Measurements from ENCODE around the gene FANCG. TPM values are rescaled to one million over a fixed set of nuclear protein-coding genes. Genes with fewer than 3 reads are reported as not detected.

FANCG gene
- 4.2 TPM for total RNA-seq
- long read RNA-seq, partial matches to known transcripts = 0 of 3 reads
- long read RNA-seq, other reads (novel, unspliced or antisense) = 0 of 3 reads

GRCh38 chr9:35079426-35080341 is at the start of gene FANCG:
Gene FANCG (minus strand): TSS chr9:35079942. CDS start chr9:35079524, 418 bp downstream.
- intact Hi-C loops (cut with DNase I) = loop anchor here (1.0 kb wide), 1 partner anchor 17 kb away; the partner anchor contains the start of gene PIGO
- peak; percentile 97 for DNase-seq (ENCODE audit: missing footprints)
- peak; percentile 99 for ATAC-seq

DNA sequence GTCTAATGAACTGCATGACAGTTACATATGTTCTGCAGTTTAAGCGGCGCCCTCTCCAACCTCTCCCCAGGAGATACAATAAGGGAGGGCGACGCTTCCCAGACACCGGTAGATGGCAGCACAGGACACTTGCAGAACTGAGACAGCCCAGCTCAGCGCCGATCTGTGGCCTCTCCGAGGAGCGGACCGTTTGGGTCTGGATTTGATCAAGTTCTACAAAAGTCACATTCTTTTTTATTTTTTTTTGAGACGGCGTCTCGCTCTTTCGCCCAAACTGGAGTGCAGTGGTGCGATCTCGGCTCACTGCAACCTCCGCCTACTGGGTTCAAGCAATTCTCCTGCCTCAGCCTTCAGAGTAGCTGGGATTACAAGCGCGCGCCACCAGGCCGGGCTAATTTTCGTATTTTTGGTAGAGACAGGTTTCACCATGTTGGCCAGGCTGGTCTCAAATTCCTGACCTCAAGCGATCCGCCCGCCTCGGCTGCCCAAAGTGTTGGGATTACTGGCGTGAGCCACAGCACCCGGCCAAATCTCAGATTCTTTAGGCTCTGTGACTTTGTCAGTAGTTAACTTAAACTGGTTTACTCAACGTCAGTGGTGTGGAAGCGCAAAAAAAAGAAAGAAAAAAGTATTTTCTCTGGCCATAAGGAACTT is 37.3 kb upstream of the FANCG start:
- peak; percentile 83 for ATAC-seq
- intact Hi-C loops (cut with DNase I) = loop anchor here (1.0 to 10.0 kb wide), 4 partner anchors 45 to 438 kb away; partner anchors contain the start of gene UNC13B
- peak; percentile 94 for DNase-seq (ENCODE audit: missing footprints)

GRCh38 chr9:35116539-35116897 is 36.8 kb upstream of the FANCG start:
- intact Hi-C loops (cut with DNase I) = loop anchor here (1.0 to 10.0 kb wide), 4 partner anchors 46 to 438 kb away; partner anchors contain the start of gene UNC13B
- ATAC-seq (peak; percentile 3), DNase-seq (ENCODE audit: missing footprints) (no peak)

DNA sequence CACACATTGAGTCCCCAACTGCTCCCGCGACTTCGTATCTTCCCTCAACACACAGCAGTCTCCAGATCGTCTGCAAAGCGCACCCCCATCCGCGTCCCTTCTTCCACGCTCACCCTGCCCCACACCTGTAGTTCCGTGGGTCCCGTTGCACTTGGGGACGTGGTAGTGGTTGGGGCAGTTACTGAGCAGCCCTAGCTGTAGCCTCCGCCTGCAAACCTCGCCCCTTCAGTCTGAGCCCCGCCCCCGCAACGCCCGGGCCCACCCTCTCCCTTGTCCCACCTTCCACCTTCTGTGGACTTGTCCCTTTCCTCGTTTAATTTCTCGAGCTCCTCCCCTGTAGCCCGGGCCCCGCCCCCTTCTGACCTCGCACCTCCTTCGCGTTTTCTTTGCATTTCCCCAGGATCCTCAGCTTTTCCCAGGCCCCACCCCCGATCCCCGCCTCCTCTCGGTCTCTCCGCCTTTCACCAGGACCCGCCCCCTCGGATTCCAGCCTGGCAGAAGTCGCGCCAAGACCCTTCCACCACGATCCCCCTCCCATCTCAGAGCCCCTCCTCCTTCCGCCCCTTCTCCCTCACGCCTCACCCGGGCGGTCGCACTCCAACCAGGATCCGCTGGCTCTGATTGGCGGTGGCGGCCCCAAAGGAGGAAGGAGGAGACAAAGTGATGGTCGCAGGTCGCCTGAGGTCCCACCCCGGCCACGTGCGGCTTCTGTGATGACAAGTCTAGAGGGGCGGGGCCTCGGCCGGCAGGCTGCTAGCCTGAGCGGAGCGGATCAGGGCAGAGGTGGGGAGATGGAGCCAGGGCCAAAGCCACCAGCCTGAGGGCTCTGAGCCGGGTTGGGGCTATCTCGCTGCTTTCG is 36.2 kb upstream of the FANCG start, which contains the start of gene ATOSB:
TSS of gene ATOSB (minus strand) at position 183 of the 859 bp plus-strand sequence. CDS start 7,588 bp downstream, outside the sequence.
- peak; percentile 72 for ATAC-seq
- intact Hi-C loops (cut with DNase I) = loop anchor here (1.0 to 10.0 kb wide), 4 partner anchors 46 to 439 kb away; partner anchors contain the start of gene UNC13B
- peak; percentile 99 for DNase-seq (ENCODE audit: missing footprints)

DNA sequence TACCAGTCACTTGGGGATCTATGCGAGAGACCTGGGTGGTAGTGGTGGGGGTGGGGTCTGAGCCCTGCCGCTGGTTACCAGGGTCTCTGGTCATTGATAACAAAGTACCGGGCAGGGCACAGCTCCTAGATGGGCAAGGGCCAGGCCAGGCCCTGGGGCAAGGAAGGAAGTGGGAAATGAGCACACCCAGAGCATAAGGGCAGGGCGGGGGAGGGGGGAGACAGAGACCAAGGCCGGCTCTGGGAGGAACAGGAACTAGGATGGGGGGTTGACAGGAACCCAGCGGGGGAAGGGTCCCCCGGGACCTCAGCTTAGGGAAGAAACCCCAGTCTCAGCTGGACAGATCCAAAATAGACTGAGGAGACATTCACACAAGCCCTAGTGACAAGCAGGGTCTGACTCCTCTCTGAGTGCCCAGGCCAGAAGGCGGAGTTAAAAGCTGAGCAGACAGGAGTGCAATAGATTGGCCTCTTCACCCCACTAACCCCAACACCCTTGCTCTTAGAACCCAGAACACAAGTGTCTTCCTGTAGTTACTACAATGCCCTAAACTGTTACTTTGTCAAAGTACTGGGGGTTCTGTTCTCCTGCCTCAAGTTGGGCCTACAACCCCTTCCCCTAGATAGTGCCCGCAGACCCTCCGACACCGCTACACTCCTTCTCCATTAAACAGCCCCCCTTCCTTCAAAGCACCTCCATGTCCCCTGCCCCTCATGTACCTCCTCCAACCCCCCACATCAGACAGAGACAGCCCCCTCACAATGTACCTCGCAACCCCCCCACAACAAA is 35.3 kb upstream of the FANCG start:
- intact Hi-C loops (cut with DNase I) = loop anchor here (5.0 to 10.0 kb wide), 3 partner anchors 47 to 487 kb away; partner anchors contain the start of gene UNC13B
- ATAC-seq (no peak), DNase-seq (ENCODE audit: missing footprints) (peak; percentile 86)

DNA sequence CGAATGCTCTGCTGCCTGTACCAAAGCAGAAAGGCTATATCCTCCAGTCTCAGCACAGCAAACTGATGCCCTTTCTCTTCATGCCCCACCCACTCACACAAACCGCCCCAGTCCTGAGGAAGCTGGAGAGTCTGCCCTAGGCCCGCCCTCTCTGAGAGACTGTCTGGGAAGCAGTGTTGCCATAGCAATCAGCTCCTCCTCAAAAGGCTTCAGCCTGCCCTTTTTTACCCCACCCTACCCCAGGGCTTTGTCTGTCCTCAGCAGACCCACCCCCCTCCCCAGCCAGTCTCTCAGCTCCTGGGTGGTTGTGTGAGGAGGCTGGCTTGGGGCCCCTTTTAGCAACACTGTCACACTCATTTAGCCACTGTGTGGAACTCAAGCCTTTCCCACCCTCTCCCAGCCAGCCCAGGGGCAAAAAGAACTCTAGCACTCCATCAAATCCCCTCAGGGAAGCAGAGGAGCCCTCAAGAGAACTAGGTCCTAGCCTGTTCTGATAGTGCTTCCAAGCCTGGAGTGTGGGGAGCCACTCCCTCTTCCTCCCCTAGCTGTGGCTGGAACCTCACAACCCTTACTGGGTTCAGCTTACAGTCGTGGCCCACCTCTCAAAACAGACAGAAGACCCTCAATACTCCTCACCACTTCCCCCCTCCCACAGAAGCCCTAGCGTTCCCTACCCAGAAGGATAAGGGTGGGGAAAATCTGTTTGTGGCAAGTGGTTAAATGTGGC is 34.5 kb upstream of the FANCG start:
- ATAC-seq = peak; percentile 40
- intact Hi-C loops (cut with DNase I) = loop anchor here (5.0 to 10.0 kb wide), 2 partner anchors 441 to 488 kb away; no protein-coding TSS in a partner anchor

DNA sequence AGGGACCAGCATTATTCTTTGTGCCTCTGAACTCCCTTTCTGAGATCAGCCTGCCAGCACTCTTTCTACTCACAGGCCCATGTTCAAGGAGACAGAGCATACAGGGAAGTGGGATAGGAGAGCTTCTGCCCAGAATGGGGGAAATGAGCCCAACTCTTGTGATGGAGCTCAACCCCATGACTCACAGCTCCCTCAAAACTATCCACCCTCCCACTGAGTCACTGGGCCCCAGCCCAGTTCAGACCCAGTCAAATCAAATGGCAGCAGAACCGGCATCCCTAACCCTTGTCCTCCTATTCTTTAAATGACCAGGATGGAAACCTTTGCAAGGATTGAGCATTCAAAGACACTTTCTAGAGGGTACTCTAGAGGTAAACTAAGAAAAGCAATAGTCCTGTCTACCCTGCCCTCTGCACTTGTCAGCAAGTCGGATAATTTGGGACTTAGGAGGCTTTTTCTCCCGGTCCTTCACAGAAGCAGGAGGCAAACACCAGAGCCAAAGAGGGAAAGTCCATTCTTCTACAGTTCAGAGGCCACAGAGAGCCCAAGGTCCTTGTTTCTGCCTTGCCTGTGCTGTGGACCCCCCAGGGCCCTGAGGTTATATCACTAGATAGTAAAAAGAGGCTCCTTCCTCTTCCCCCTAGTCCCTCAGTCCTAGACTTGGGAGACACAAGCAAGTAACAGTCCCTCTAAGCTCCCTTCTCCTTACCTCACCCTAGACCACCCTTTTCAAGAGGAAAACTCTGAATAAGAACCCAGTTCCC is 32.7 kb upstream of the FANCG start:
- DNase-seq (ENCODE audit: missing footprints) (no peak), ATAC-seq (no peak)
- intact Hi-C loops (cut with DNase I) = loop anchor here (5.0 to 10.0 kb wide), 2 partner anchors 442 to 490 kb away; no protein-coding TSS in a partner anchor

More for the DNA sequence above, 34.5 kb upstream of the FANCG start:
- DNase-seq (ENCODE audit: missing footprints) = peak; percentile 93

DNA sequence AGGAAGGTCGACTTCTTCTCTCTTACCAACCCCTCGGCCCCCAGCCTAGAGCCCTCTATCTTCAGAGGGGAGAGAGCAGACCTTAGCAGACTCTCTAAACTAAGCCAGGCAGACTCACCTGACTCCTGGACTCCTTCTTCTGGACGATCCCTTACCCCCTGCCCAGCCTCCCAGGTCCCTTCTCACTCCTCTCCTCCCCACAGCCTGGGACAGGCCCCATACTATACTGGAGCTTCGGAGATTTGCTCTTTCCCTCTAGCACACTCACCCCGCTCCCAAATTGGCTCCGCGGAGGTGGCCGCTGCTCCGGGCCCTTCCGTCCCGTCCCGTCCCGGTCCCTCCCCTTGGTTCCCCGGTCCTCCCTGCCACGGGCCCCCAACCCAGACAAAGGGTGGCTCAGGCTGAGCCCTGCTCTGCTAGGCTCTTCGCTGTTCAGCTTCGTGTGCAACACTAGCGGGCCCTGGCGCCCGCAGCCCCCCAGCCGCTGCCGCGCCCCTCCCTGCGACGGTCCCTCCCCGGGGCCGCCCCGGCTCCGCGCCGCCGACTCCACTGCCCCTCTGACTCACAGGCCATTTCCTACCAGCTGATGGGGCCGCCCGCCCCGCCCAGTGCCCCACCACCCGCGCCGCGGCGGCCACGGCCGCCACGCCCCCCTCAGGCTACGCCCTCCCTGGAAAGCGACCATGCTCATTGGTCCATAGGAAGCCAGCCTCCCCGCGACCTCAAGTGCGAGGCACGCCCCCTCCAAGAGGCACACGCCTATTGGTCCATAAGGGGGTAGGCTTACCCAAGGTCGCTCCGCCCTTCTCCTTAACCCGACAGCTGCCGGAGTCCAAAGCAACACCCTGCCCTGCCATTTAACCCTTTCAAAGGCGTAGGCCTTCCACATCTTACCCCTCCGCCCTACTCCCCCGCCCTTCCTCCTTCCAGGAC is 31.5 kb upstream of the FANCG start:
- ATAC-seq = peak; percentile 87
- peak; percentile 99 for DNase-seq (ENCODE audit: missing footprints)
- intact Hi-C loops (cut with DNase I) = loop anchor here (5.0 to 10.0 kb wide), 2 partner anchors 444 to 491 kb away; no protein-coding TSS in a partner anchor

DNA sequence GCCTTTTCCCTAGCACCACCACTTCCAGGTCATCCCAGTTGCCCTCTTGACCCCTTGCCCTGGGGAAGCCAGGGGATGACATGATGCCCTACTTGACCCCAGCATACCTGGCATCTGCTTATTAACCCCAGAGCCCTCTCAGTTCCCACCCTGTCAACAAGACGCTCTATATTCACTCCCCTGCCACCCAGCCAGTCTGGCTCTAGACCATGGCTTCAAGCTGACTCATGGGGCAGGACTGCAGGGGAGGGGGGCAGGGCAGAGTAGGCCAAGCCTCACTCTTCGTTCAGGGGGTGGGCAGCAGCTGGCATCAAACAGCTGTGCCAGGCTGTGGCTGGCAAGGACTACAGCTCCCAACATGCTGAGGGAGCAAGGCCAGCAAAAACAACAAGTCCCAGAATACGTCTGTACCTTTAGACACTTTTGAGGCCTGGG is 30.6 kb upstream of the FANCG start:
- ATAC-seq = no peak
- intact Hi-C loops (cut with DNase I) = loop anchor here (5.0 to 10.0 kb wide), 2 partner anchors 444 to 492 kb away; no protein-coding TSS in a partner anchor
- no peak for DNase-seq (ENCODE audit: missing footprints)

DNA sequence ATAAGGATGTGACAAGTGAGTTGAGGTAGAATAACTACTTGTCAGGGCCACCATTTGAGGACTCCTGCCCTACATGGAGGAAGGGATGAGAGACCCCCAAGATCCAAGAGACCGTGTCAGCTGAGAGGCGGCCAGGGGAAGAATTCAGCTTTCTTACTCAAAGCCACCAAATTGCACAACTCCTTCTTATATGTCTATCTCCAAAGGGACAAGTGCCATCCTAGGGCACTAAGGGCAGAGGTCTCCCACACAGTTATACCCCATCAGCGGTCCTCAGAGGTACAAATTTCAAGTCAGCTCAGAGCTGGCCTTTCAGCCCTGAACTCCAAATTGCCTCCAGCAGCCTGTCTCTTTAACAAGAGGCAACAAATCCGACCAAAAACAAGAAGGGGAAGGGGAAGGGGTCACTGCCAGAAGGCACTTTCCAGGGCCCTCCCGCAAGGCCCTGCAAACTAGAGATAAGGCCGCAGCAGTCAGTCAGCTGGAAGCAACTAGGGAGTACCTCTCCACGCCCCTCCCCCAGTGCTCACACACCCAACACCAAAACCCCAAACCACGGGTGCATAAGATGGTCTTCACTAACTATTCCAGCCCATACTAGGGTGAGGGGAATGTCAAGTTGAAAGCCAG is 29.3 kb upstream of the FANCG start:
- ATAC-seq = no peak

DNA sequence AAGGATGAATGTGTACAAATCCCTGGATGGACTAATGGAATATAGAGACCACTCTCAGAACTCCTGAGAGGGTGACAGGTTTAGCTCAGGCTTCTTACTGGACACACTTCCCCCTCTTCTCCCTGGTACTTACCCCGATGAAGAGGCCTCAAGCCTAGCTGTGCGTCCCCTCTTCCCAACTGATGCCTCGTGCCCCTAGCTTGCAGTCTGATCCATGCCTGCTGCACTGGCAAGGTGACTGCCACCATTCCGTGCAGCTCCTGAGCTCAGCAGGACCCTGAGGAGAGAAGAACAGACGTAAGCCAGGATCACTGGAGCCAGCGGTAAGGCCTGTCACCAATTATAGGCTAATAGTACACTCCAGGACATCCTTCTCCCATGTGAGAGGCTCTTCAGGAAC is 28.7 kb upstream of the FANCG start:
- ATAC-seq (no peak), DNase-seq (ENCODE audit: missing footprints) (no peak)
- intact Hi-C loops (cut with DNase I) = no loop called here

More for the DNA sequence above, 29.3 kb upstream of the FANCG start:
- intact Hi-C loops (cut with DNase I) = no loop called here
- DNase-seq (ENCODE audit: missing footprints) = no peak

DNA sequence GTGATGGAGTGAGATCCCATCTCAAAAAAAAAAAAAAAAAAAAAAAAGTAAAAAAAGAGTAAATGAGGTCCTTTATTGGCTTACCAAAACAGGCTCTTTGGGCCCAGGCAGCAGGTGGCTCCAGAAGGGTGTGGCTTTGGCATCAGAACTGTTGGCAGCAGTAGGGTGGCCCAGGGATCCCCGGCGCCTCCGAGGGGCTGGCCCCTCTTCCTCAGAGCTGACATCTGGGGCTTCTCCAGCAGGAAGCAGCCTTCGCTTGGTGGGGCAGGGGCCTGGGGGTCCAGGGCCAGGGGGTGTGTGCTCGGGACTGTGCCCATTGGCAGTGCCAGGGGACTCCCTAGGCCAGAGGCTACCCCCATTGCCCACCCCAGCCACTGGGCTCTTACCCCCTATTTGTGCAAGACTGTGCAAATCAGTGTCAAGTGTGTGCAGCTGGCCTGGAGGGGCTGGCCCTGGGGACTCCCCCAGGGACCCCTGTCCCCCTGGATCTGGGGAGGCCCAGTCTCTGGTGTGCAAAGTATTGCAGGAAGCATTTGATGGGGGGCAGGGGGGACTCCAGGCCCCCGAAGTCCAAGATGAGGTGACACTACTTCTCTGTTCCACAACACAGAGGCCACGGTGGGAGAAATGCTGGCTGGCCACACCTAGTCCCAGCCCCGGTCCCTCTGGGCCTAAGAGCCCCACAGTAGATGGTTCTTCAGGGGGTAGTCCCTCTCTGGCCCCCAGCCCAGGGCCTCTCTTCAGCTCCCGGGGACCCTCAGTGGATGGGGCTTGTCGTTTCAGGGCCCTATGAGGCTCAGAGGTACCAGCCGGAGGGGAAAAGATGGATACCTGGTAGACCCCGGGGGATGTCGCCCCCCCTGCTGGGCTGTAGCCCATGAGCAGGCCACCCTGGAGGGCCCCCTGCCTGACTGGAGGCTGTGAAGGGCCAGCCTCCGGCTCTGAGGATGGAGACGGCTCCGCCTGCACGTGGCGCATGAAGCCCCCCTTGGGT is 27.9 kb upstream of the FANCG start:
- intact Hi-C loops (cut with DNase I) = no loop called here
- ATAC-seq = no peak
- DNase-seq (ENCODE audit: missing footprints) = no peak

- DNase-seq (ENCODE audit: missing footprints) = no peak
- intact Hi-C loops (cut with DNase I) = no loop called here
- ATAC-seq = no peak
Observed at GRCh38 chr9:35106343-35106730, 26.6 kb upstream of the FANCG start.

Data from Right ventricle myocardium inferior (tissue), 1 donor.